AML-193 (cell line): ENCODE data around the gene ZNF593.

Experiments
- DNase-seq, 2 experiments: peaks; one replicate each; lab custom pipeline; 2025; lab: John Stamatoyannopoulos, UW

ZNF593 gene

DNA sequence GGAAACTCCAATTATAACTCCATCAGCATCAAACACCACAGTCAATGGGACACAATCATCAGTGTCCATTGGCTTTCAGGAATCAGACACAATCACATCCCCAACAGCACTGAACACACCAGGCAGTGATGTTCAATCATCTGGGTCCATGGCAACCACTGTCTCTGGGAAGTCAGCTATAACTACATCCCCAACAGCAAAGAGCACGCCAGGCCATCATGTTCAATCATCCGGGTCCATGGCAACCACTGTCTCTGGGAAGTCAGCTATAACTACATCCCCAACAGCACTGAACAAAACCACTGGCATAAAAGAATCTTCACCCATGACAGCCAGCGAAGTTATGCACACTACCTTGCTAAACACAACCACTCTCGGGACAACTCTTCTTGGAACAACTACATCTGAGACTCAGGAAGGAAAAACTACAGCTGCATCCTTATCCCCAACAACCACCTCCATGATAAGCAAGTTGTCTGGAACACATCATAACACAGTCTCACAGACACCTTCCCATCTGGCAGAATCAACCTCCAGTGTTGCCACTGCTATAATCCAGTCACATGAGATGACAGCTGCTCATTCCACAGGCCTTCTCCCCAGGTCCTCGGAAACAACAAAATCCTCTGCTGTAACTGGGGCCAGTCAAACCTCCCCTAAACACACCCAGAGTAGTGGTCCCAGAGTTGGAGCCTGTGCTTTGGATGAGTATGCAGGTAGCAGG, 40.6 kb downstream of the ZNF593 start:
- no peak for DNase-seq

DNA sequence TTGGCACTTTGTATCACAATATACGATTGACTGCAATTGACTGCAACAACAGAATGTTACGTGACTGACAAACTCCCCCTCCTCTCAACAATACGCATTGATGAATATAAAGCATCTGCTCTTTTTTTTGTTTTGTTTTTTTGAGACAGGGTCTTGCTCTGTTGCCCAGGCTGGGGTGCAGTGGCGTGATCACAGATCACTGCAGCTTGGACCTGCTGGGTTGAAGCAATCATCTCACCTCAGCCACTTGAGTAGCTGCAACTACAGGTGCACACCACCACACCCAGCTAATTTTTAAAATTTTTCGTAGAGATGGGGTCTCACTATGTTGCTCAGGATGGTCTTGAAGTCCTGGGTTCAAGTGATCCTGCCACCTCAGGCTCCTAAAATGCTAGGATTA, 43.0 kb downstream of the ZNF593 start:
- no peak for DNase-seq

DNA sequence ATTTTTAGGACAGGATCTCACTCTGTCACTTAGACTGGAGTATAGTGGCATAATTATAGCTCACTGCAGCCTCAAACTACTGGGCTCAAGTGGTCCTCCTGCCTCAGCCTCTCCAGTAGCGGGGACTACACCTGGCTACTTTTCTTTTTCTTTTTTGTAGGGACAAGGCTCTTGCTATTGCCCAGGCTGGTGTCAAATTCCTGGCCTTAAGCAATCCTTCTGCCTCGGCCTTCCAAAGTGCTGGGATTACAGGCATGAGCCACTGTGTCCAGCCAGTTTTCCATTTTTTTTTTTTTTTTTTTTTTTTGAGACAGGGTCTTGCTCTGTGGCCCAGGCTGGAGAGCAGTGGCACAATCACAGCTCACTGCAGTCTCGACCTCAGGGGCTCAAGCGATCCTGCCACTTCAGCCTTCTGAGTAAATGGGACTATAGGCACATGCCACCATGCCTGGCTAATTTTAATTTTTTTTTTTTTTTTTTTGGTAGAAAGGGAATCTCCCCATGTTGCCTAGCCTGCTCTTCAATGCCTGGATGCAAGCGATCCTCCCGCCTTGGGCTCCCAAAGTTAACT, 43.7 kb downstream of the ZNF593 start:
- DNase-seq, result no peak

DNA sequence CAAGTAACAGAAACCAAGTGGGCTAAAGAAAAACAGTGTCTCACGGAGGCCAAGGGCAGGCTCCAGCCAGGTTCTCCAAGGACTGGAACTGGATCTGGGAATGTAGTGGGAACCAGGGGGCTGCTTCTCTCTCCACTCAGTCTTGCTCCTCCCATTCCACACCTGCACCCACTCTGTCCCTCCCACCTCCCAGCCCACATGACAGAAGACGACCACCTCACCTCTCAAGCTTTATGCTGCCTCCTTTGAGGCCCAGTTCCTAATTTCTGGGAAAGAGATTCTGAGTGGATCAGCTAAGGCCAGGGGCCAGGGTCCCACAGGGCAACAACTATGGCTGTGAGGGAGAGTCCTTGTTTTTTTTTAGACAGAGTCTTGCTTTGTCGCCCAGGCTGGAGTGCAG, 45.5 kb downstream of the ZNF593 start:
- no peak for DNase-seq

DNA sequence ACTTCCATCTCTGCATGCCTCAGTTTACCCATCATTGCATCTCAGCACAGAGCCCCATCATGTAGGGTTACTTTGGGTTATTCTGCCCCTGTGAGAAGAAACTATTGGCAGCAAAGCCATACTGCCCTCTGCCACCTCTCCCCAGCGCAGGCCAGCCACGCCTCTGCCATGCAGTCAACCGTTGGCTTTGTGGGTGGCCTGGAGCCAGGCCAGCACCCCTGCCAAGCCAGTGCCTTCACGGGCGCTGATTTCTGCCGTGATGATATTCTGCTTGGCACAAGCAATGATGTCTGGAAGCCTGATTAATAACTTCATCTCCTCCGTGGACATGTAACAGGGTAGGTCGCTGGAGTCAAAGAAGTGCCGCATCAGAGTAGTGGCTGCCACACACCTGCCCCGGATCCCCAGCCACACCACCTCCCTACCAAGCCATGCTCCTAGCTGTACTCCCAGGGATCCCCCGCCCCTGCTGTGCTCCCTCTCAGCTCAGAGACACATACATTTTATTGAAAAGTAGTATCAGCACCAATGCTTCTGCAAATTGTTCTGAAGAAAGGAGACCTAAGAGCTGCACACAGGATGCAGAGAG, 49.3 kb downstream of the ZNF593 start:
- no peak for DNase-seq
